Left ventricle myocardium inferior (tissue), 1 donor: ENCODE measurements around the gene PDCD7. TPM values are rescaled to one million over a fixed set of nuclear protein-coding genes. Genes with fewer than 3 reads are reported as not detected.
A peak's percentile ranks its signal among the peaks of the same experiment; 100 is the strongest.

Experiments
- DNase-seq: peaks from one replicate; pipeline ENCODE4 v3.0.0-alpha.2; 2020
- H3K27ac ChIP-seq: fragments of 200-600 bp; replicated peaks from 2 replicates; pipeline ENCODE4 v1.8.0; 2021
- H3K27me3 ChIP-seq: fragments of 200-600 bp; 2 replicates; pipeline ENCODE4 v1.8.0; 2021; ENCODE audit warnings: low read depth
- H3K36me3 ChIP-seq: fragments of 200-600 bp; 2 replicates; pipeline ENCODE4 v1.8.0; 2021
- H3K4me1 ChIP-seq: fragments of 200-600 bp; 2 replicates; pipeline ENCODE4 v1.8.0; 2021
- H3K4me3 ChIP-seq: fragments of 200-600 bp; 2 replicates; pipeline ENCODE4 v1.8.0; 2021; ENCODE audit warnings: mild to moderate bottlenecking, moderate library complexity
- H3K9me3 ChIP-seq: fragments of 200-600 bp; replicated peaks from 2 replicates; pipeline ENCODE4 v1.8.0; 2021
- CTCF ChIP-seq: fragments of 200-600 bp; IDR thresholded peaks from 2 replicates; pipeline ENCODE4 v1.8.0; 2021; ENCODE audit warnings: antibody characterized with exemption, mild to moderate bottlenecking, borderline replicate concordance
- intact Hi-C: fragments of 100-400 bp; cut with micrococcal nuclease; formaldehyde crosslinking; loops from one replicate; pipeline ENCODE4 v1.11.0; 2022
- total RNA-seq: library from RNA; stranded (reverse); fragmentation: NEBNext Ultra II Directional; extraction: Animal tissue kit (Norgen Biotek cat#: 25700); gene quantifications from one replicate; pipeline ENCODE4 v1.2.1, GENCODE V29; 2021
- donor health status: DM: no; HTN: yes; CAD: no; lungs with severe emphysema.

The PDCD7 gene
- total RNA-seq, 1 donor from 2014 or later, result 14.5 TPM

- H3K27ac ChIP-seq, result peak overlapping the region; percentile 89
- H3K4me1 ChIP-seq, result peaks cover 67% of the 10 kb centered on the region
- H3K9me3 ChIP-seq, result no peaks in the 10 kb centered on the region
- H3K36me3 ChIP-seq, result no peaks in the 10 kb centered on the region
- peaks cover 8% of the 10 kb centered on the region for H3K27me3 ChIP-seq
- H3K4me3 ChIP-seq, result peak overlapping the region; percentile 14
- intact Hi-C loops, result no loop called here
- DNase-seq, result peak; percentile 70
- no peak for TF ChIP-seq CTCF
Observed at GRCh38 chr15:65071381-65071811, 62.2 kb downstream of the PDCD7 start.

- no peak for TF ChIP-seq CTCF
- H3K4me1 ChIP-seq, result peaks cover 74% of the 10 kb centered on the region
Observed at GRCh38 chr15:65069779-65070546, 63.6 kb downstream of the PDCD7 start.

GRCh38 chr15:65069179-65069578 lies 64.4 kb downstream of the PDCD7 start:
- DNase-seq, result peak; percentile 60
- intact Hi-C loops, result no loop called here
- Histone ChIP-seq H3K4me3 (no peak overlapping the region), H3K9me3 (no peaks in the 10 kb centered on the region), H3K27ac (peak overlapping the region; percentile 89), H3K27me3 (peaks cover 21% of the 10 kb centered on the region), H3K36me3 (no peaks in the 10 kb centered on the region), H3K4me1 (peaks cover 81% of the 10 kb centered on the region)
- no peak for TF ChIP-seq CTCF

More at GRCh38 chr15:65069779-65070546, 63.6 kb downstream of the PDCD7 start:
- Histone ChIP-seq H3K9me3 (no peaks in the 10 kb centered on the region), H3K36me3 (no peaks in the 10 kb centered on the region), H3K4me3 (no peak overlapping the region), H3K27ac (peak overlapping the region; percentile 89), H3K27me3 (peaks cover 21% of the 10 kb centered on the region)
- no peak for DNase-seq
- intact Hi-C loops, result no loop called here

DNA sequence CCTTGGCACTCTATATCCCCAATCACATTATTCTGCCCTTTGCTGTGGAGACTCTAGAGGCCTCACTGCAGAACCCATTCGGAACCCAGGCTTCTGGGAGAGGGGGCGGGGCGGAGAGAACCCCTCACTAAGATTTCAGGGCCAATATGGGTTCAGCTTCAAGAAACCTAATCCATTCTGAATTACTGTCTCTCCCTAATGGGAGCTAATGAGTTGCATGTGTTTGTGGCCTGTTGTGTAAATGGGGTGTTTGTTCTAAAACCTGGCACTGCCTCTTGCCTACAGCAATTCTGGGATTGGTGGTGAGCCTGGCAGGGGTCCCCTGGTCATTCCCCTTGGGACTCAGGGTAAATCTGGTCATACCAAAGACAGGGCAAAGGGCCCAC lies 65.2 kb downstream of the PDCD7 start:
- intact Hi-C loops, result no loop called here
- H3K27ac ChIP-seq, result peak overlapping the region; percentile 89
- H3K9me3 ChIP-seq, result no peaks in the 10 kb centered on the region
- no peaks in the 10 kb centered on the region for H3K36me3 ChIP-seq
- H3K4me1 ChIP-seq, result peaks cover 86% of the 10 kb centered on the region
- peaks cover 21% of the 10 kb centered on the region for H3K27me3 ChIP-seq
- H3K4me3 ChIP-seq, result peak overlapping the region; percentile 72
- DNase-seq, result no peak
- no peak for TF ChIP-seq CTCF

DNA sequence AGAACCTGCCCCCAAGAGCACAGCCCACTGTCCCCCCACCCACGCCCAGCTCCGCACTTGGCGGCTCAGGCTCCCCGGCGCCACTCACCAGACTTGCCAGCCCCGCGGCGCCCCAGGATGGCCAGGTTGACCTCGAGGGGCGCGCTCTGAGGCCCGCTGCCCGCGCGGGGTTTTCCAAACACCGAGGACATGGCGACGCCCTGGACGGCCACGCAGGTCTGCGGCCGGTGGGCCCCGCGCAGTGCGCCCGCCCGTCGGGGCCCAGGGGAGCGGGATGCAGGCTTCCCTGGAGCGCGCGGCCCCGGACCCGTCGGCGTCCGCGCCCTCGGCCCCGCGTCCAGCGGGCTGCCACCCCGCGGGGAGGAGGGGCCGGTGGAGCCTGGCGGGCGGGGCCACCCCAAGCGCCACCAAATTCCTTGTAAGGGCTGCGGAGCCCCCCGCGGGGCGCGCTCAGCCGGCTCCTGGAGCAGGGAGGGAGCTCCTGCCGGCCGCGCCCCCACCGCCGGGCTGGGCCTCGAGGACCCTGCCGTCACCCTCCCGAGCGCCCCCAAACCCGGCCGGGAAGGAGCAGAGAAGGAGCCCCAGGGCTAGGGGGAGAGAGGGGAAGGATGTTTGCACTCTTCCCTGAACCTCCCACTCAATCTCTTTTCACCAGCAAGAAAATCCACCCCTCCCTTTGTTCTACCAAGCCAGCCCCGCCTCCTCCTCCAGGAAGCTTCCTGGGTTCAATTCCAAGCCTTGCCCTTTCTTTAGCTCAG lies 65.8 kb downstream of the PDCD7 start, which contains the start of gene RASL12:
Gene RASL12 (minus strand): TSS at position 347 of the 758 bp plus-strand sequence. CDS start 156 bp downstream, at position 191.
- H3K27me3 ChIP-seq, result peaks cover 21% of the 10 kb centered on the region
- peak within 1 kb of the TSS; percentile 72 for H3K4me3 ChIP-seq
- no peak for TF ChIP-seq CTCF
- H3K9me3 ChIP-seq, result no peaks in the 10 kb centered on the region
- no peaks in the 10 kb centered on the region for H3K36me3 ChIP-seq
- peak; percentile 52 for DNase-seq
- intact Hi-C loops, result no loop called here
- H3K4me1 ChIP-seq, result peaks cover 90% of the 10 kb centered on the region
- peak within 1 kb of the TSS; percentile 89 for H3K27ac ChIP-seq

Other genes starting within 250 kb of the PDCD7 start
- 1.8 TPM for gene ANKDD1A, start 221.9 kb downstream of the PDCD7 start, total RNA-seq
- gene SPG21, start 143.9 kb downstream of the PDCD7 start, total RNA-seq, result 47.2 TPM
- 18.6 TPM for gene MTFMT, start 104.2 kb downstream of the PDCD7 start, total RNA-seq
- not detected for gene SLC51B, start 88.4 kb downstream of the PDCD7 start, total RNA-seq
- 12.9 TPM for gene RASL12, start 65.8 kb downstream of the PDCD7 start, total RNA-seq
- 5.2 TPM for gene KBTBD13, start 57.1 kb downstream of the PDCD7 start, total RNA-seq
- 1.8 TPM for gene UBAP1L, start 18.6 kb downstream of the PDCD7 start, total RNA-seq
- 52.5 TPM for gene CLPX, start 51.5 kb upstream of the PDCD7 start, total RNA-seq
- 7.3 TPM for gene CILP, start 77.7 kb upstream of the PDCD7 start, total RNA-seq
- 4.6 TPM for gene PARP16, start 153.1 kb upstream of the PDCD7 start, total RNA-seq
- not detected for gene RNU5A-1, start 162.2 kb upstream of the PDCD7 start, total RNA-seq
- 40.3 TPM for gene RNU5B-1, start 170.9 kb upstream of the PDCD7 start, total RNA-seq
- 0.16 TPM for gene IGDCC3, start 244.2 kb upstream of the PDCD7 start, total RNA-seq